ENCODE results near the gene TOP1. TPM values are rescaled to one million over a fixed set of nuclear protein-coding genes. Genes with fewer than 3 reads are reported as not detected.

TOP1 gene
- total RNA-seq, 1 experiment from 2014 or later = 81.8 TPM

DNA sequence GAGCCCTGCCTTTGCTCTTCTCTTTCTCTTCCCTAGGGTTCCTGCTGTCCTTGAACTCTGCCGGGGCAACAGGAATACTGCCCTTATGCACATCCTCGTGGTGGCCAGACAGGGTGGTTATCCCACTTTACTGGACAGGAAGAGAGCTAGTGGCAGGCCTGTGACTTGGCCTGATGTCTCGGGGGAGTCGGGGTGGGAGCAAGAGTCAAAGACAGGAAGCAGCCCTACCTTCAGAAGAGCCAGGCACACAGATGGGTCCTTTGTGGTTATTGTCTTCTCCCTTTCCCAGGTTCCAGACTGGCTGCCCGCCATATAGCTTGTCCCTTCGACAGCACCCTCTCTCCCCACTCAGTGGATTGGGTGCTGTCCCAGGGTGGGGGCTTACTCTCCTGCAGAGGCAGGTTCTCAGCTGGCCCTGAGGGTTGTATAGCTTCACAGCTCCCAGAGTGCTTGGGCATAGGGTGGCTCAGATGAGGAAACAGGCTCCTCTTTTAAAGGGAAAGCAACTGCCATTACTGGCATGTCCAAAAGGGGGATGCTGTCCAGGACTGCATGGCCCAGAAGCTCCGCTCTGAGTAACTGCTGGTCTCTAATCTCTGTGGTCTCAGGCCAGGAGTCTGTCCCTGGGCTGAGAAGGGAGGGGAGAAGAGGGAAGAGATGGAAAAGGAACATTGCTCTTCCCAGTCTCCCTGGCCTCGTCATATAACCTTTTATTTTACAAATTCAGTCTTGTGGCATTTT, 126.0 kb downstream of the TOP1 start:
- ChIA-PET POLR2A (no interaction called here), CTCF (interaction anchor here (1.0 to 2.4 kb wide), 4 partner anchors 18 to 186 kb away, joined by 3 to 20 read pairs (median 8); partner anchors contain the start of gene LPIN3)
- TF ChIP-seq ZNF416 (CRISPR knock-in tag; IDR thresholded peaks at IDR 0.05) = no peak
- TF ChIP-seq, protein P1, sequence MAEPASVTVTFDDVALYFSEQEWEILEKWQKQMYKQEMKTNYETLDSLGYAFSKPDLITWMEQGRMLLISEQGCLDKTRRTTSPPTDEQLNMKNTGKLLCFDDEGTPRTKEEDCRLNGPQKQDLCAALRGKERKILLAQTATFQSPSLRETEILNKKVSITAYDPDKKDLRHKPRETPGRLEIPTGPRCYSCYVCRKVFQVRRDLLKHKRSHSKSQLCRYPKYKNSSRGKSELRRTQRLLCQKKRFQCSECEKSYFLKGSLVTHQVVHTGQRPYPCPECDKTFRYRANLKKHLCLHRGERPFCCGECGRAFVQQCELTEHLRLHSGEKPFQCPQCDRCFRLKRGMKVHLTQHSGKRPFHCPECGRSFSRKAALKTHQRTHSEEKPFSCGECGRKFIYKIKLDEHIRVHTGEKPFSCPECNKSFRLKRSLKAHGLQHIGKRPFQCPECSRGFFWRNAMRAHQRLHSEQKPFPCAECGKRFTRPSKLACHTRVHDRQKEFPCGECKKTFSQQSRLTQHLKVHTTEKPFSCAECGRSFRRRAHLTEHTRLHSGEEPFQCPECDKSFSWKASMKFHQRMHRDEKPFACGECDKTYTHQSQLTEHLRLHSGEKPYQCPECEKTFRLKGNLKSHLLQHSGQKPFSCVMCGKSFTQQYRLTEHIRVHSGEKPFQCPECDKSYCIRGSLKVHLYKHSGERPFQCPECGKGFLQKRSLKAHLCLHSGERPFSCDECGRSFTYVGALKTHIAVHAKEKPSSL (CRISPR knock-in tag; conservative IDR thresholded peaks at IDR 0.05) = no peak
- TF ChIP-seq ATF1 (CRISPR knock-in tag; IDR thresholded peaks at IDR 0.05) = no peak
- H3K9me3 Mint-ChIP-seq = no peaks in the 10 kb centered on the region
- peak overlapping the region; percentile 81 for H3K27ac Mint-ChIP-seq
- no peak for DNase-seq (ENCODE audit: low spot score)
- peaks cover 58% of the 10 kb centered on the region for H3K4me1 Mint-ChIP-seq
- peaks cover 5% of the 10 kb centered on the region for H3K36me3 Mint-ChIP-seq
- H3K4me3 Mint-ChIP-seq = no peak overlapping the region
- ATAC-seq = no peak
- no peaks in the 10 kb centered on the region for H3K27me3 Mint-ChIP-seq (ENCODE audit: low read depth)

DNA sequence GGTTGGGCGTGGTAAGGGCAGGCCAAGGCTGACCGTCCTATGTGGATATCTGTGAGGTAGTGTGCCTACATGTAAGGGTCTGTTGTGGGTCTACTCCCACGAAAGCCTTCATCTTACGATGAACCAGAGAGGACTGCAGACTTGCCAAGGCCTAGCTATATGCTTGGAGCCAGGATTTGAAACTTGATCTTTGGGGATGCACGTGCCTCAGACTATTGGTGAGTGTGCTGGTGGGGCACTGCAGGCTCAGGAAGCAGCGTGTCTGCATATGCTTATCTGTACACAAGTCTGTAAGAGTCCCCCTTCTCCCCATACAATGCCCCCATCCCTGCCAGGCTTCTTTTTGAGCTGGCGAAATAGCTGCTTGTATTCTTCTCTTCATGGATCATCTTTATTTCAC, 126.6 kb downstream of the TOP1 start:
- ChIA-PET CTCF (interaction anchor here (1.0 to 2.4 kb wide), 4 partner anchors 18 to 185 kb away, joined by 3 to 20 read pairs (median 8); partner anchors contain the start of gene LPIN3), POLR2A (no interaction called here)
- H3K27ac Mint-ChIP-seq = peak overlapping the region; percentile 39
- no peaks in the 10 kb centered on the region for H3K27me3 Mint-ChIP-seq (ENCODE audit: low read depth)
- no peaks in the 10 kb centered on the region for H3K9me3 Mint-ChIP-seq
- peaks cover 58% of the 10 kb centered on the region for H3K4me1 Mint-ChIP-seq
- no peak for DNase-seq (ENCODE audit: low spot score)
- peaks cover 9% of the 10 kb centered on the region for H3K36me3 Mint-ChIP-seq
- no peak for ATAC-seq
- no peak for TF ChIP-seq NR2C2 (CRISPR knock-in tag; IDR thresholded peaks at IDR 0.05)
- no peak for TF ChIP-seq TEAD4 (CRISPR knock-in tag; IDR thresholded peaks at IDR 0.05)
- TF ChIP-seq ZNF671 (CRISPR knock-in tag; IDR thresholded peaks at IDR 0.05) = no peak
- no peak for TF ChIP-seq NFATC4 (CRISPR knock-in tag; IDR thresholded peaks at IDR 0.05)
- no peak for TF ChIP-seq SMAD3 (CRISPR knock-in tag; IDR thresholded peaks at IDR 0.05; ENCODE audit: borderline replicate concordance)
- no peak for TF ChIP-seq NR3C1 (CRISPR knock-in tag; conservative IDR thresholded peaks at IDR 0.05; ENCODE audit: low read depth)
- no peak for TF ChIP-seq ZBTB21 (CRISPR knock-in tag; IDR thresholded peaks at IDR 0.05; ENCODE audit: borderline replicate concordance)
- no peak overlapping the region for H3K4me3 Mint-ChIP-seq

DNA sequence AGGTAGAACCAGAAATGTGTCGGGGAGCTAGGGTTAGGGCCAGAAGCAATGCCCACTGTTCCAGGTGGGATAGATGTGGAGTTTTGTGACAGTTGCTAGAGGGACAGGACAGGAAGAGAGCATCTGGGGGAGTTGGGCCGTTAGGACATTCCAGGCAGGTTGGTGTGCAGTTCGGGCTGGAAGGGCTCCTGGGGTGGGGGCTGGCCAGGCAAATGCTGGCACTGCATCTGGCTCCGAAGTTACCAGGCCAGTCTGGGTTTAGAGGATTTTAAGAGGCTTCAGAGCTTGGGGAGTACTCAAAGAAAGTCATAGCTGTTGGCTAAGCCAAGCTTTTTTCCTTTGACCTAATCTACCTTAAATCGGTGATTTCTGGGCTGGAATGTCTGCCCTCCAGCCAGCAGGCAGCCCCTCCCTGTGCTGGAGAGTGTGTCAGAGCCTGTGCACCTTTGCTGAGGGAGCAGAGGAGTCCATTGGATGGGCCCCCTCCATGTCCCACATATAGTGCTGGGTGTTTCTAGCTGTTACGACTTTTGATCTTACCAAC, 129.5 kb downstream of the TOP1 start:
- no peaks in the 10 kb centered on the region for H3K9me3 Mint-ChIP-seq
- ATAC-seq = no peak
- no peak for TF ChIP-seq JUN (CRISPR knock-in tag; IDR thresholded peaks at IDR 0.05)
- TF ChIP-seq, protein P2, sequence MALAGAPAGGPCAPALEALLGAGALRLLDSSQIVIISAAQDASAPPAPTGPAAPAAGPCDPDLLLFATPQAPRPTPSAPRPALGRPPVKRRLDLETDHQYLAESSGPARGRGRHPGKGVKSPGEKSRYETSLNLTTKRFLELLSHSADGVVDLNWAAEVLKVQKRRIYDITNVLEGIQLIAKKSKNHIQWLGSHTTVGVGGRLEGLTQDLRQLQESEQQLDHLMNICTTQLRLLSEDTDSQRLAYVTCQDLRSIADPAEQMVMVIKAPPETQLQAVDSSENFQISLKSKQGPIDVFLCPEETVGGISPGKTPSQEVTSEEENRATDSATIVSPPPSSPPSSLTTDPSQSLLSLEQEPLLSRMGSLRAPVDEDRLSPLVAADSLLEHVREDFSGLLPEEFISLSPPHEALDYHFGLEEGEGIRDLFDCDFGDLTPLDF (CRISPR knock-in tag; IDR thresholded peaks at IDR 0.05) = no peak
- TF ChIP-seq JAZF1 (CRISPR knock-in tag; IDR thresholded peaks at IDR 0.05) = no peak
- H3K36me3 Mint-ChIP-seq = peaks cover 30% of the 10 kb centered on the region
- CTCF ChIA-PET = interaction anchor here (1.3 to 3.2 kb wide), 4 partner anchors 14 to 192 kb away, joined by 3 to 19 read pairs (median 12); partner anchors contain the start of gene LPIN3
- no peak overlapping the region for H3K4me3 Mint-ChIP-seq
- H3K4me1 Mint-ChIP-seq = peaks cover 45% of the 10 kb centered on the region
- DNase-seq (ENCODE audit: low spot score) = no peak
- POLR2A ChIA-PET = no interaction called here
- H3K27ac Mint-ChIP-seq = peak overlapping the region; percentile 88
- H3K27me3 Mint-ChIP-seq (ENCODE audit: low read depth) = no peaks in the 10 kb centered on the region

DNA sequence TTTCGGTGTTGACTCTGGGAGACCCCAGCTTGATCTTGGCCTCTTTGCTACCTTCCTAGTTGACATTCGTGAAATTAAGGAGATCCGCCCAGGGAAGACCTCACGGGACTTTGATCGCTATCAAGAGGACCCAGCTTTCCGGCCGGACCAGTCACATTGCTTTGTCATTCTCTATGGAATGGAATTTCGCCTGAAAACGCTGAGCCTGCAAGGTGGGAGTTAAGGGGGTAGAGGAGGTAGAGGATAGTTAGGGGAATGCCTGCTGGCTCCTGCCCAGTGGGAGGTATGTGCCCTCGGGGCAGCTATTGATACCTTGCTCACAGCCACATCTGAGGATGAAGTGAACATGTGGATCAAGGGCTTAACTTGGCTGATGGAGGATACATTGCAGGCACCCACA, 130.9 kb downstream of the TOP1 start:
- no peaks in the 10 kb centered on the region for H3K27me3 Mint-ChIP-seq (ENCODE audit: low read depth)
- peak overlapping the region; percentile 81; the same call in 1 of the 2 replicates for H3K27ac Mint-ChIP-seq
- H3K36me3 Mint-ChIP-seq = peaks cover 44% of the 10 kb centered on the region
- ChIA-PET POLR2A (no interaction called here), CTCF (interaction anchor here (2.1 to 3.2 kb wide), 3 partner anchors 13 to 24 kb away, joined by 8 to 19 read pairs (median 18); no protein-coding TSS in a partner anchor)
- ATAC-seq = no peak
- no peaks in the 10 kb centered on the region for H3K9me3 Mint-ChIP-seq
- no peak for DNase-seq (ENCODE audit: low spot score)
- H3K4me3 Mint-ChIP-seq = no peak overlapping the region
- peaks cover 36% of the 10 kb centered on the region for H3K4me1 Mint-ChIP-seq
- TF ChIP-seq NFYB (CRISPR knock-in tag; conservative IDR thresholded peaks at IDR 0.05; ENCODE audit: low read depth) (no peak), ZNF671 (CRISPR knock-in tag; IDR thresholded peaks at IDR 0.05) (no peak), ZNF263 (CRISPR knock-in tag; IDR thresholded peaks at IDR 0.05; ENCODE audit: low read depth) (no peak), GRHL2 (CRISPR knock-in tag; IDR thresholded peaks at IDR 0.05; ENCODE audit: insufficient replicate concordance, severe bottlenecking) (no peak), ZNF423 (CRISPR knock-in tag; IDR thresholded peaks at IDR 0.05) (no peak)
- TF ChIP-seq, protein P3, sequence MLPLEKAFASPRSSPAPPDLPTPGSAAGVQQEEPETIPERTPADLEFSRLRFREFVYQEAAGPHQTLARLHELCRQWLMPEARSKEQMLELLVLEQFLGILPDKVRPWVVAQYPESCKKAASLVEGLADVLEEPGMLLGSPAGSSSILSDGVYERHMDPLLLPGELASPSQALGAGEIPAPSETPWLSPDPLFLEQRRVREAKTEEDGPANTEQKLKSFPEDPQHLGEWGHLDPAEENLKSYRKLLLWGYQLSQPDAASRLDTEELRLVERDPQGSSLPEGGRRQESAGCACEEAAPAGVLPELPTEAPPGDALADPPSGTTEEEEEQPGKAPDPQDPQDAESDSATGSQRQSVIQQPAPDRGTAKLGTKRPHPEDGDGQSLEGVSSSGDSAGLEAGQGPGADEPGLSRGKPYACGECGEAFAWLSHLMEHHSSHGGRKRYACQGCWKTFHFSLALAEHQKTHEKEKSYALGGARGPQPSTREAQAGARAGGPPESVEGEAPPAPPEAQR (CRISPR knock-in tag; IDR thresholded peaks at IDR 0.05) = no peak
- TF ChIP-seq, protein P4, sequence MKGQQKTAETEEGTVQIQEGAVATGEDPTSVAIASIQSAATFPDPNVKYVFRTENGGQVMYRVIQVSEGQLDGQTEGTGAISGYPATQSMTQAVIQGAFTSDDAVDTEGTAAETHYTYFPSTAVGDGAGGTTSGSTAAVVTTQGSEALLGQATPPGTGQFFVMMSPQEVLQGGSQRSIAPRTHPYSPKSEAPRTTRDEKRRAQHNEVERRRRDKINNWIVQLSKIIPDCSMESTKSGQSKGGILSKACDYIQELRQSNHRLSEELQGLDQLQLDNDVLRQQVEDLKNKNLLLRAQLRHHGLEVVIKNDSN (CRISPR knock-in tag; IDR thresholded peaks at IDR 0.05) = no peak
- TF ChIP-seq, protein P5, sequence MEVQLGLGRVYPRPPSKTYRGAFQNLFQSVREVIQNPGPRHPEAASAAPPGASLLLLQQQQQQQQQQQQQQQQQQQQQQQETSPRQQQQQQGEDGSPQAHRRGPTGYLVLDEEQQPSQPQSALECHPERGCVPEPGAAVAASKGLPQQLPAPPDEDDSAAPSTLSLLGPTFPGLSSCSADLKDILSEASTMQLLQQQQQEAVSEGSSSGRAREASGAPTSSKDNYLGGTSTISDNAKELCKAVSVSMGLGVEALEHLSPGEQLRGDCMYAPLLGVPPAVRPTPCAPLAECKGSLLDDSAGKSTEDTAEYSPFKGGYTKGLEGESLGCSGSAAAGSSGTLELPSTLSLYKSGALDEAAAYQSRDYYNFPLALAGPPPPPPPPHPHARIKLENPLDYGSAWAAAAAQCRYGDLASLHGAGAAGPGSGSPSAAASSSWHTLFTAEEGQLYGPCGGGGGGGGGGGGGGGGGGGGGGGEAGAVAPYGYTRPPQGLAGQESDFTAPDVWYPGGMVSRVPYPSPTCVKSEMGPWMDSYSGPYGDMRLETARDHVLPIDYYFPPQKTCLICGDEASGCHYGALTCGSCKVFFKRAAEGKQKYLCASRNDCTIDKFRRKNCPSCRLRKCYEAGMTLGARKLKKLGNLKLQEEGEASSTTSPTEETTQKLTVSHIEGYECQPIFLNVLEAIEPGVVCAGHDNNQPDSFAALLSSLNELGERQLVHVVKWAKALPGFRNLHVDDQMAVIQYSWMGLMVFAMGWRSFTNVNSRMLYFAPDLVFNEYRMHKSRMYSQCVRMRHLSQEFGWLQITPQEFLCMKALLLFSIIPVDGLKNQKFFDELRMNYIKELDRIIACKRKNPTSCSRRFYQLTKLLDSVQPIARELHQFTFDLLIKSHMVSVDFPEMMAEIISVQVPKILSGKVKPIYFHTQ (CRISPR knock-in tag; IDR thresholded peaks at IDR 0.05) = no peak

All from WTC11 (cell line).